NCI-H187 (cell line): Measurements from ENCODE around the gene CPT1B.

ENCODE experiments used
- DNase-seq, 2 experiments: peaks; one replicate each; lab custom pipeline; 2025; lab: John Stamatoyannopoulos, UW

CPT1B gene

DNA sequence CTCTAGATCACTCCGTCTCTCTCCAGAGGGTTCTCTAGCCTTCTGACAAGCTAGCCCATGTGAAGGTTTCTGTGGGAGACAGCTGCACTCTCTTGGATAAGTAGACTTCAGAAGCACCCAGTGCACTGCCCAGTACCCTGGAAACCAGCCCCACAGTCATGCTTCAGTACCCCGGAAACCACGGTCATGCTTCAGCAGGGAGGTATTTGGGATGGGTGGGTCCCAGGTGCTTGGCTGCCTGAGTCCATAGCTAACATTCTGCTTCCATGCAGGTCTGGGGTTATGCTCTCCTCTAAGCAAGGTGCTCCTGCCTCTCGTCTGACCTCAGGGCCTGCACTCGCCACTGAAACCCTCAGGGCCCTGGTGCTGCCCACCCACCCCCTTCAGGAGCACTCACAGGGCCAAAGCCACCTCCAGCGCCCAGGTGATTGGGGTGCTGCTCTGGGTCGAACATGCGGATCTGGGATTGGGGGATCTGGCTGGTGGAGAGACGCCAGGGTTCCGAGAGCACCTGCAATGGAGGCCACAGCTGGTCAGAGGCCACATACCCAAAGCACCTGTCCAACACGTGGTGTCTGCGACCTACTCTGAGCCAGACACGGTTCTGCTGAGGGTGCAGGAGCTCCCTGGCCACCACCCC, 8.2 kb downstream of the CPT1B start:
- no peak for DNase-seq

DNA sequence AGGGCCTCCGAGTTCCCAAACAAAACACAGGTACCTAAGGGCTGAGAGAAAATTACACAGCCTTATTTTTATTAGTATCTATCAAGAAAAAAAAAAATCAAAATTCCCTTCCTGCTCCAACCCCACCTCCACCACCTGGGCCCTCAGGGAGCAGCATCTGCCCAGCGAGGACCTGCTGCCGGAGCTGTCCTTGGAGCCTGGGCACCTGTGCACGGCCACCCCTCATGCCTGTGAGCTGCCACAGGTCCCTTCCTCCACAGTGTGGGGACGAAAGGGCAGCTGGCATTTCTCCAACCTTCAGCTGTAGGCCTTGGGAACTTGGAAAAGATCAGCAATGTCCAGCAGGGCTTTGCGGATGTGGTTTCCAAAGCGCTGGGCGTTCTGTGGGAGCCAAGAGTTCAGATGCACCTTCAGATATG, 9.2 kb downstream of the CPT1B start:
- no peak for DNase-seq

DNA sequence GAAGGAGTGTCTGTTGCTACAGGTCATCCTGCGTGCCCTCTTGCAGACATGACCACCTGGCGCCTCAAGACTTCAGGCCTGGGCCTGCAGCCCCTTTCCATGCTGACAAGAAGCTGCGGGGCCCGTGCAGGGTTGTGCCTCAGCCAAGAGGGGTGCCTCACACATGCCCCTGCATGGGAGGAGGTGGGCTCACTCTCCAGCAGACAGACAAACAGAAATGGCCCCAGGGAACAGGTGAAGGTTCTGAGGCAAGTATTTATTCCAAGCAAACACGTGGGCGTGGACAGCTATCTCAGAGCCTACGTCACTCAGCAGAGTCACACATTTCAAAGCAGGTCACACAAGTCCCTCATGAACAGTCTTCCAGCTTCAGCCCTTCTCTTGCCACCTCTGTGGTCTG, 9.6 kb downstream of the CPT1B start:
- no peak for DNase-seq

DNA sequence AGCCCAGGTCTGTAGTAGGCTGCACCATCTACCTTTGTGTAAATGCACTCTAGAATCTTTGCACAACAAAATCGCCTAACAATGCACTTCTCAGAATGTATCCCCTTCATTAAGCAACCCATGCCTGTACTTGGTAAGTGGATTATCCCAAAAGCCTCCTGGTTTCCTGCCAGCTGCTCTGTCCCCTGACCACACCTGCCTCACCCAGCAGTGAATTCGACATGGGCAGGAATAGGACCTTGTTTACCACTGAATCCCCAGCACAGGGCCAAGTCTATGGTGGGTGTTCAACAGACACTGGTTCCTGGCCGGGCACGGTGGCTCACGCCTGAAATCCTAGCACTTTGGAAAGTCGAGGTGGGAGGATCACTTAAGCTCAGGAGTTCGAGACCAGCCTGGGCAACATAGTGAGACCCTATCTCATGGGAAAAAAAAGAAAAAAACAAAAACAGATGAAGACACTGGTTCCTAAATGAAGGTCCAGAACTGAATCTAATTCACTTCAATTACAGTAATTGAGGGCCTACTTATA, 10.4 kb downstream of the CPT1B start:
- no peak for DNase-seq

DNA sequence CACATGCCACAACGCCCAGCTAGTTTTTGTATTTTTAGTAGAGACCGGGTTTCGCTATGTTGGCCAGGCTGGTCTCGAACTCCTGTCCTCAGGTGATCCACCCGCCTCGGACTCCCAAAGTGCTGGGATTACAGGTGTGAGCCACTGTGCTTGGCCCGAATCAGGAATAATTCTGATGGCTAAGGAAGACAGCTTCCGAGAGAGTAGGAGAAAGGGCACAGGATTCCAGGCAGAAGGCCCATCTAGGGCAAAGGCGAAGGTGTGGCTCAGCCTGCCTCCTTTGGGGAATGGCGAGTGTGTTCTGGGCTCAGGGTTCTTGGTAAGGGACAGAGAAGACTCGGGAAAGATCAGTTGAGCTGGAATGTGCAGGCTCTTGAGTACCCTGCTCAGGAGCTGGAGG, 13.9 kb downstream of the CPT1B start:
- DNase-seq: no peak

DNA sequence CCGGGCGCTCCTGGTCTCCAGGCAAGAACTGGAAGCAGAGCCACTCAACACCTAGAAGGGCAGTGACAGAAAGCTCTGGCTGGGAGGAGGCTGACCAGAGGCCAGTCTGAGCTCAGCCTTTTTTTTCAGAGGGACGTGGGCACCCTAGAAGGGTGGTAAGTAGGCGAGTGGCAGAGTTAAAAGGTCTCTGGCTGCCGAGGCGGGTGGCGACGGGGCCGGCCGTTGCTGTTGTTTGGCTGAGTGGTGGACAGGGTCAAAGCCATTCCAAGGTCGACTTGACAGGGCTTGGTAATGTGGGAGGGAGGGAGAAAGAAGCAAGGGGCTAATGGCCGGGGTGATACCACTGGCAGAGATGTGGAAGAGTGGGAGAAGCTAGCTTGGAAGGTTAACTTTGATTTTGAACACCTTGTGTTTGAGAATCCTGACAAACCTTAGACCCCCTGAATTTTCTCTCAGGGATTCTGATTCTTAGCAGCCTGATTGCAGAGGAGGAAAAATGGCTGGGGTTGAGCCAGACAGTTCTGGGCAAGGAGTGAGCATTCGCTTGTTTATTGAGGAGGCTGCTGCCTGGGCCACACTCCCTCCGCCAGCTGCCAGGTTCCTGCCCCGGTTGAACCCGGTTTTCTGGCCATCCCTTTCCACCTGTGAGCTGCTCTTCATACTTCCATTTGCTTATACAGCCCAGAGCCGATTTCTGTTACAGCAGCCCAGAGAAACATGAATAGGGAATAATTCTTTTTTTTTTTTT, 14.6 kb downstream of the CPT1B start:
- DNase-seq: no peak

DNA sequence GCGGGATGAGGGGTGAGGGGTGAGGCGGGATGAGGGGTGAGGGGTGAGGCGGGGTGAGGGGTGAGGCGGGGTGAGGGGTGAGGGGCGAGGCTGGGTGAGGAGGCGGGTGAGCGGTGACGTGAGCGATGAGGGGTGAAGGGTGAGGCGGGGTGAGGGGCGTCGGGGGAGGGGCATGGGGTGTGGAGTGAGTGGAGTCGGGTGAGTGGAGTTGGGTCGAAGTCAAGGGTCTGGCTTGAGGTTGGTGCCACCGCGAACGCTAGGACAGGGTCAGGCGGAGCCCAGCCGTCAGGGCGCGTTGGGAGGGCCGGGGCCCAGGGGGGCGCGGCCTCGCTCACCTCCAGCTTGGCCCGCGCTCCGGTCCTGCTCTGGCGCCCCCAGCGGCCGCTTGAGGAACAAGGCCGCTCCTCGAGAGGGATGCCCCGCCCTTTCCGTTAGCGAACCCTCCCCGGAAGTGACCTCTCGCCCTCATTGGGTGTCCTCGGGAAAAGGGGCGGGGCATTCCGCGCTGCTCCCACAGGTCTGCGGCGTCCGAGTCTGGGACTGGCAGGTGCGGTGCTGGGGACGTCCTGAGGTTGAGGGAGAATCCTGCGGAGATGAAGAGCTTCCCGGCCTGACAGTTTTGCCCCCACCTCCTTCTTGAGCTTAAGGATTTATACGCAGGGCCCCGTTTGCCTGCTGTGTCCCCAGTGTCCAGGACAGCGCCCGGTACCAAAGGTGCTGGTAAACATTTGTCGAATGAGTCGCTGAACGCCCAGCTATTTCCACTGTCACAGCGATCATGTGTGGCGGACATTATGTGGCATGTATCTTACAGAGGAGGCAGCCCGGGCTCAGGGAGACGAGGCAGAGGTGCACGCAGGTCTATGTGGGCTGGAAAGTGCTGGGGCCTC, 15.5 kb downstream of the CPT1B start, which contains the start of gene SYCE3:
Gene SYCE3 (minus strand): TSS at position 397 of the 890 bp plus-strand sequence. CDS start 6,514 bp downstream, outside the sequence.
- DNase-seq: peak; percentile 12 to 68

DNA sequence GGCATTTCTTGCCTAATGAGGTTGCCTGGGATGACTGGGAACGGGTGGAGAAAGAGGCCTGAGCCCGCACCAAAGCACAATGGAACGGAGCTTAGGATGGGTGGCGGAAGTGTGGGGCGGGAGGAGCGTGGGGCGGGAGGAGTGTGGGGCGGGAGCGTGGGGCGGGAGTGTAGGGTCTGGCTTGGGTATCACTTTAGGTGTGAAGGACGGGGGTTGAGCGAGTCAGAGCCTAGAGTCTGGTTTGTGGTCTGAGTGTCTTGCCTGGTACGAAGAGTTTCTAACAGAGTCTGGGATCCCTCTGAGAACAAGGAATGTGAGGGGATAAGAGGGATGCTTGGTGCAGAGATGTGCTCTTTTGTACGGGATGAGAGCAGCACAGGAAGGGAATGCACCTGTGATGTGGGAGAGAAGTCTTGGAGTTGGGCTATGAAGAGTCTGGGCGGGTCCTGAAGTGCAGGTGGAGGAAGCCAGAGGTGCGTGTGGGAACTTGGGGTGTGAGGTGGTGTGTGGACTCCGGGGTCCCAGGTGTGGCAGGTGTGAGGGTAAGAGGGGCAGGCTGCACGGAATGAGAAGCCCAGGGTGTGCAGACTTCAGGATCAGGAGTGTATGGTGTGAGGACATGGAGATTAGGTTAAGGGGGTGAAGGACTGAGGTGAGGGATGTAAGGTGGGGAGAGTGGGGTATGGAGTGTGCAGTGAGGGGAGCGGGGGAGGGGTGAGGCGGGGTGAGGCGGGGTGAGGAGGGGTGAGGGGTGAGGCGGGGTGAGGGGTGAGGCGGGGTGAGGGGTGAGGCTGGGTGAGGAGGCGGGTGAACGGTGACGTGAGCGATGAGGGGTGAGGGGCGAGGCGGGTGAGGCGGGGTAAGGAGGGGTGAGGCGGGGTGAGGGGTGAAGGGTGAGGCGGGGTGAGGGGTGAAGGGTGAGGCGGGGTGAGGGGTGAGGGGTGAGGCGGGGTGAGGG, 16.5 kb downstream of the CPT1B start:
- DNase-seq: no peak

DNA sequence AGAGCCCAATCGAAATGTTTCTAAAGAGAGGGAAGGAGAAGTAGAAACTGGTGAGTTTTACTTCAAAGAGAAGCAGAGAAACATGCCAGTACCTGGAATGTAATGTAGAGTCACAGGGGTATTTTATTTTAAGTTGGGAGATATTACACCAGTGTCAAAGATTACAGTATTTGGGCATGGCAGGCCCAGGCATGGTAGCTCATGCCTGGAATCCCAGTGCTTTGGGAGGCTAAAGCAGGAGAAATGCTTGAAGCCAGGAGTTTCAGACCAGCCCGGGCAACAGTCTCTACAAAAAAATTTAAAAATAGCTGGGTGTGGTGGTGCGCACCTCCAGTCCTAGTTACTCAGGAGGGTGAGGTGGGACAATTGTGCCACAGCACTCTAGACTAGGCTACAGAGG, 18.2 kb downstream of the CPT1B start:
- no peak for DNase-seq

DNA sequence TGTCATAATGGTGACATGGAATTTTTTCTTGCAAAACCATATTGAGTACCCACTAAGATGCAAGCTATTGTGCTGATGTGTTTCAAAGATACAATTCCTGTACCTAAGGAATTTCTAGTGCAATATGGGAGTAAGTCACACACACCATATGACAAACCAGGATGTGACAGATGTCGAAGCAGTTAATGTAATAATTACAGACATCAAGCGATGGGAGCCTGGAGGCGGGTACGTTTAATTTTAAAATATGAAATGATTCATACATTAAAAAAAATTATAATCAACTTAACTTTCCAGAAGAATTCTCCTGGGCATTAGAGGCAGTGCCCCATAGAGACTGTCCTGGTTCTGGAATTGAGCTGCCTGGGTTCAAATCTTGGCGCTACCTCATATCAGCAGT, 21.5 kb downstream of the CPT1B start:
- DNase-seq: no peak

DNA sequence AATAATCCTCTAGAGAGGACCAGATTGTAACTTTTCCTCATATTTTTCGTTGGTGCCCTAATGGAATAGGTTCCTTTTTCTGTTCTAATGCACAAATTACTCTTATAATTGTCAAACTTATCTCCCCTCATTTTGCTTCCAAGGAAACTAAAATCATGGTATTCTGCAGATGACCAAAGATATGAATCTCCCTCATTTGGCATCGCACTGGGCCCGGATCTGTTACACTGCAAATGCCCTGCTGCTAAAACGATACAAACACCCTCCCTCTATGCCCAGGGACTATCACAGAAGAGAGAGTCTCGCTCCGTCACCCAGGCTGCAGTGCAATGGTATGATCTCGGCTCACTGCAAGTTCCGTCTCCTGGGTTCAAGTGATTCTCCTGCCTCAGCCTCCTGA, 24.9 kb downstream of the CPT1B start:
- DNase-seq: no peak

DNA sequence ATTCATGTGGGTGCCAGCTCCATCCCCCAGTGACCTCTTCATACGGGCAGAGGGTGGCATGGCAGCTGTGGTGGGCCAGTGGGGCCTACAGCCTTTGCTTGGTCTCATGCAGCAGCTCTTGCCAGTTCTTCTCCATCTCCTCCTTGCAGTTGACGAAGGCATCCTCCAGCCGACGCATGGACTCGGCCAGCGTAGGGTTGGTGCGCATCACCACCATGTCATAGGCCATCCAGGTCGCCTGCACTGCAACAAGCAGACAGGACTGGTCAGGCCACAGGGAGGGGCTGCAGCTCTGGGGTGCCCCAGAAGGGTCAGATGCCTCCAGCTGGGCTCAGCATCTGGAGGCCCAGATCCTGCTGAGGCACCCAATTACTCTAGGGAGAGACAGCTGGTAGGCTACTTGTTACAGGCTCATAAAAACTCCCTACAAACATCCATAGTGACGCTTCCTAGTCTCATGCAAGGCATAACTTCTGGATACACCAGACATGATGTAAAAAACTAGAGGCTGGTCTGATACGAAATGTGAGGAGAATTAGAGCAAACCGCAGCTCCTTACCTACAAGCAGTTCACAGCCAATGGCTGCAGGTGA, 27.0 kb downstream of the CPT1B start:
- no peak for DNase-seq

DNA sequence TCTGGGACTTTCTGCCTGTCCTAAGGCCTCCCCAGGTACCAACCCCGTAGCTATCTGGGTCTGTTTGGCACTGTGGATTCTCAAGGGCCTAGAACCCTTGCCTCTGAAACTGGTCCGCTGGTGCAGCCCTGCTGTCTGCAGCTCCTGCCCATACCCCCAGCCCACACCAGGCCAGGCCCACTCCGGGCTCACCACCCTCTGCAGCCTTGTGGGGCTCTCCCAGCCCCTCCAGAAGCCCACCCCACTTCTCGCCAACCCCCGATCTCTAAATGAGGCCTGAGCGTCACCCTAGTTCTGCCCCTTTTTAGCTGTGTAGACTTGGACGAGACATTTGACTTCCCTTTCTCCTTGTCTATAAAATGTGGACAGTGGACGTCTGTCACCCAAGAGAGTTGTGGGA, 27.8 kb downstream of the CPT1B start:
- DNase-seq: no peak

DNA sequence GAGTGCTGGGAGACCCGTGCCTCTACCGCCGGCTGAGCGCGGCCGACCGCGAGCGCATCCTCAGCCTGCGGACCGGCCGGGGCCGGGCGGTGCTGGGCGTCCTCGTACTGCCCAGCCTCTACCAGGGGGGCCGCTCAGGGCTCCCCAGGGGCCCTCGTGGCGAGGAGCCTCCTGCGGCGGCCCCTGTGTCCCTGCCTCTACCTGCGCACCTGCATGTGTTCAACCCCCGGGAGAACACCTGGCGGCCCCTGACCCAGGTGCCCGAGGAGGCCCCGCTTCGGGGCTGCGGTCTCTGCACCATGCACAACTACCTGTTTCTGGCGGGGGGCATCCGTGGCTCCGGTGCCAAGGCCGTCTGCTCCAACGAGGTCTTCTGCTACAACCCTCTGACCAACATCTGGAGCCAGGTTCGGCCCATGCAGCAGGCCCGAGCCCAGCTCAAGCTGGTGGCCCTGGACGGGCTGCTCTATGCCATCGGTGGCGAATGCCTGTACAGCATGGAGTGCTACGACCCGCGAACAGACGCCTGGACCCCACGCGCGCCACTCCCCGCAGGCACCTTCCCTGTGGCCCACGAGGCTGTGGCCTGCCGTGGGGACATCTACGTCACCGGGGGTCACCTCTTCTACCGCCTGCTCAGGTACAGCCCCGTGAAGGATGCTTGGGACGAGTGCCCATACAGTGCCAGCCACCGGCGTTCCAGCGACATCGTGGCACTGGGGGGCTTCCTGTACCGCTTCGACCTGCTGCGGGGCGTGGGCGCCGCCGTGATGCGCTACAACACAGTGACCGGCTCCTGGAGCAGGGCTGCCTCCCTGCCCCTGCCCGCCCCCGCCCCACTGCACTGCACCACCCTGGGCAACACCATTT, 29.1 kb downstream of the CPT1B start:
- DNase-seq: no peak

DNA sequence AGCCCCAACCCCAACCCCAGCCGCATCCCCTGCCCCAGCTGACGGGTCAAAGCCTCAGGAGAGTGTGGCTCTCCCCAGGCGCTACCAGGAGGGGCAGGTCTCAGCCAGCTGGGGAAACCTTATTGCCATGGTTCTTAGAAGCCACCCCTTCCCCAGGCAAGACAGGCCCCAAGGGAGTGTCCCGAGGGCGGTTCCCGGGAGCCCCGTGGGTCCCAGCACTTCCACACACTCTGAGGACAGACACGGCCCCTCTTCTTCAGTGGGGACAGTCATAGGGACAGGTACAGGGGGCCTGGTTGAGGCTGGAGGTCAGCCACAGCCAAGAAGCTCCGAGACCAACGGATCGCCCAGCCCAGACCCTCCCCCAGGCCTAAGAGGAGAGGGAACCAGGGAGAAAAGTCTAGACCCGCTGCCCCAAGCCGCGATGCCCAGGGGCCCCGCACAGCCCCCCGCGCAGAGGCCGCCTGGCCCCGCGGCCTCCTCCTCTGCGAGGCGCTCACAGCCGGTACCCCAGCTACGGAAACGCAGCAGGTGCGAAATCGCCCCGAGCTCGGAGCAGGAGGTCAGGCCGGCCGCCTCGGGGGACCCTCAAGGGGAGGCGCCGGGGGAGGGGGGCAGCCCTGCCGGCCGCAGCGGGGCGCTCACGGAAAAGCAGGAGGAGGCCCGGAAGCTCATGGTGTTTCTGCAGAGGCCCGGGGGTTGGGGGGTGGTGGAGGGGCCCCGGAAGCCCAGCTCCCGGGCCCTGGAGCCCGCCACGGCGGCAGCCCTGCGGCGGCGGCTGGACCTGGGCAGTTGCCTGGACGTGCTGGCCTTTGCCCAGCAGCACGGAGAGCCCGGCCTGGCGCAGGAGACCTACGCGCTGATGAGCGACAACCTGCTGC, 29.9 kb downstream of the CPT1B start:
- no peak for DNase-seq

DNA sequence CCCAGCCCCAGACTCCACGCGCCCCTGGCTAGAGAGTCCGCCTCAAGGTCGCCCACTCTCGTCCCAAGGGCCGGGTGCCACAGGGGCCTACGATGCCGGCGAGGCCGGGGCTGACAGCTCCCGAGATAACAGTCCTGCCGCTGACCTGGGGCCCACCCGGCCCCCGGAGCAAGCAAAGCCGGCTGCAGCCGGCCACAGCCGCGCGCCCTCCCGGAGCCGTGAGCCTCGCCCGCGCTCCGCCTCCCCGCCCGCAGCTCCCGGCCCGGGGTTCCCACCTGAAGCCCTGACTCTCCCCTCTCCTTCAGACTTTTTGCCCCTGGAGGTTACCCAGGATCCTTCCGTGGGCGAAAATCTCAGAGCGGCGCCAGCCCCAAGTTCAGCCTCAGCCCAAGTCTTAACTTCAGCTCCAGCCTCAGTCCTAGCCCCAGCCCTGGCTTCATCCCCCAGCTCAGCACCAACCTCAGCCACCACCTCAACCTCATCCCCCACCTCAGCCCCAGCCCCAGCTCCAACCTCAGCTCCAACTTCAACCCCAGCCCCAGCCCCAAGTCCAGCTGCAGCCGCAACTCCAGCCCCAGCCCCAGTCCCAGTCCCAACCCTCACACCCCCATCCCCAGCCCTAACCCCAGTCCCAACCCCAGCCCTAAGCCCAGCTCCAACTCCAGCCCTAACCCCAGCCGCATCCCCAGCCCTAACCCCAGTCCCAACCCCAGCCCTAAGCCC, 30.8 kb downstream of the CPT1B start:
- DNase-seq: no peak

DNA sequence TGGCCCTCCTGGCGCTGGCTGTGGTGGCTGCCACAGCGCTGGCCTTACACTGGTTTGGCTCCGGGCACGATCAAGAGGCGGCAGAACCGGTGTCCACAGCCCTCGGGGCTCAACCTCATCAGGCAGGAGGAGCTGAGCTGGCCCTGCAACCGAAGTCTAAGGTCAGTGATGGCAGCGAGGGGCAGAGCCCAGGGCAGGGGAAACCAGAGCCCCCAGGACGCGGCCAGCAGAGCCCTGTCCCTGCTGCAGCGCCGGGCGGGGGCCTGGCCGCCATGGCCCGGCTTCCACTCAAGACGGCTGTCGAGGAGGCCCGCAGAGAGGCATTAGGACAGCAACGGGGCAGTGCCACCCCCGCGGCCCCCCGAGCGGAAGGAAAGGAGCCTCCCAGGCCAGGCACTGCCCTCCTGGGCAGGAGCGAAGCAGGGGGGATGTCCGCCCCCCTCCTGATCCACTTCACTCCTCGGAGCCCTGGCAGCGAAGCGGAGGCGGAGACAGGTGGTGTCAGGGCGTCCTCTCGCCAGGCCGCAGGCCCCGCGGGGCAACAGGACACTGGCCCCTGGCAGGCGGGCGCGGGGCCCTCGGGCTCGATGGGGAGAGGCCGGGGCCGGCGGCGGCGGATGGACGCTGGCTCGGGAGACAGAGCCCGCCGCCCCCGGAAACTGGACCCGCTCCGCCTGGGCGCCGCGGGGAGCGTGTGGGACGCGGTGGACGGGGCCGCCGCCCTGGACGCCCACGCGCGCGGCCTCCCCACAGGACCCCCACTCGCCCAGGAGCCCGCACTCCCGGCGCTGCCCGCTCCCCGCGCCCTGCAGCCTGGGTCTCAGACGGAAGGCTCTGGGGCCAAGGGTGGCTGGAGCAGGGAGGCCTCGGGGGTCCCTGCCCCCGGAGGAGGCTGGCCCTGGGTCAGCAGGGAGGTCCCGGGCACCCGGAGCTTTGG, 31.6 kb downstream of the CPT1B start:
- DNase-seq: no peak
